BLaER1 treated with 17β-estradiol and CSF1 and Interleukin-3, amounts not matched to agents 10 nM and 100 nM (cell line): ENCODE data around the gene SYNGR3.

Source experiments
- H3K27ac ChIP-seq, 11 experiments: shearing (Covaris generic); formaldehyde crosslinking; 2 replicates each; pipeline ENCODE4 v1.8.1; 2022
- H3K27me3 ChIP-seq, 11 experiments: shearing (Covaris generic); formaldehyde crosslinking; 2 replicates each; pipeline ENCODE4 v1.8.1; 2022
- H3K36me3 ChIP-seq, 11 experiments: shearing (Covaris generic); formaldehyde crosslinking; 2 replicates each; pipeline ENCODE4 v1.8.1; 2022
- H3K4me1 ChIP-seq, 10 experiments: shearing (Covaris generic); formaldehyde crosslinking; 2 replicates each; pipeline ENCODE4 v1.8.1; 2022
- H3K4me2 ChIP-seq, 11 experiments: shearing (Covaris generic); formaldehyde crosslinking; 2 replicates each; pipeline ENCODE4 v1.8.1; 2022
- H3K4me3 ChIP-seq, 10 experiments: shearing (Covaris generic); formaldehyde crosslinking; 2 replicates each; pipeline ENCODE4 v1.8.1; 2022
- H3K9ac ChIP-seq, 11 experiments: shearing (Covaris generic); formaldehyde crosslinking; 2 replicates each; pipeline ENCODE4 v1.8.1; 2022
- H3K9me3 ChIP-seq, 11 experiments: shearing (Covaris generic); formaldehyde crosslinking; replicated peaks in 1 of 11; 2 replicates each; pipeline ENCODE4 v1.8.1; 2022
- H4K20me1 ChIP-seq, 11 experiments: shearing (Covaris generic); formaldehyde crosslinking; 2 replicates each; pipeline ENCODE4 v1.8.1; 2022
- Cebpa-rat ChIP-seq, 11 experiments: shearing (Covaris generic); IDR thresholded peaks; 2 replicates each; pipeline ENCODE4 v1.8.1; 2022

SYNGR3 gene, protein sequence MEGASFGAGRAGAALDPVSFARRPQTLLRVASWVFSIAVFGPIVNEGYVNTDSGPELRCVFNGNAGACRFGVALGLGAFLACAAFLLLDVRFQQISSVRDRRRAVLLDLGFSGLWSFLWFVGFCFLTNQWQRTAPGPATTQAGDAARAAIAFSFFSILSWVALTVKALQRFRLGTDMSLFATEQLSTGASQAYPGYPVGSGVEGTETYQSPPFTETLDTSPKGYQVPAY

DNA sequence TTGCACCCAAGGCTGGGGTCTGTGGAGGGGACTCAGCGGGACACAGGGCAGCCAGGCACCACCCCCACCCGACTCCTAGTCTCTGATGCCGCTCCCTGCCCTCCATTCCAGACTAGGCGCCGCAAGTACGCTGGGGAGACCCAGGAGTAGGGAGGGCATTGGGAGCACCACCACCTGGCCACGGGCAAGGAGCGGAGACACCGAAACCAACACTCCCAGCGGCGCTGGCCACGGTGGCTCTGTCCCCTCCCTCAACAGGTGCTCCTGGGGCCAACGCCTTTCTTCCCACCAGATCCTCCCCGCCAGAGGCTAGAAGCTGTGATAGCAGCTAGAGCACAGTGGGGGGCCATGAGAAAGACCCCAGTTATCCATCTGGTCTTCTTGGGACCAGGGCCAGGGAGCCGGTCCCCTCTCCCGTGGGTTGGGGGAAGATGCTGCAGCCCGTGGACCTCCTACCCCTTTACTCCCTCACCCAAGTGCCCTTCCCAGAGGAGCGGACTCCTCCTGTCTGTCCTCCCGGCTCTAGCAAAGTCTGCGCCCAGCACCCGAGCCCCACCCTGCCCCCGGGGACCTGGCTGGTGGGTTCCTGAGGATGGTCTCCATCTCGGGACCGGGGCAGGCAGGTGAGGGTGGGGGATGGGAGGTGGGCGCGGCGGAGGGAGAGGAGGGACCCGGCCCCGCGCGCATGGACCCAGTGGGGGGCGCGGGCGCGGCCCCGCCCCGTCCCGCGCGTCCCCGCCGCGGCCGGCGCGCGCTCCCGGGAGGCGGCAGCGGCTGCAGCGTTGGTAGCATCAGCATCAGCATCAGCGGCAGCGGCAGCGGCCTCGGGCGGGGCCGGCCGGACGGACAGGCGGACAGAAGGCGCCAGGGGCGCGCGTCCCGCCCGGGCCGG lies at the start of gene SYNGR3:
SYNGR3 (plus strand) TSS at position 762 of the 892 bp plus-strand sequence. CDS start 133 bp downstream, outside the sequence.
- Histone ChIP-seq H3K36me3 (peaks cover 16 to 23% (median 21%) of the 10 kb centered on the region in 11 experiments), H3K4me2 (peak within 1 kb of the TSS; percentile 61 to 83 (median 75)), H4K20me1 (peaks cover 0 to 55% (median 18%) of the 10 kb centered on the region in 11 experiments; a peak in 15 of 22 replicates), H3K9ac (no peak within 1 kb of the TSS; a peak in 2 of 22 replicates), H3K4me1 (peaks cover 35 to 62% (median 51%) of the 10 kb centered on the region in 10 experiments), H3K27ac (no peak within 1 kb of the TSS), H3K27me3 (peaks cover 40 to 60% (median 54%) of the 10 kb centered on the region in 11 experiments), H3K4me3 (peak within 1 kb of the TSS; percentile 18 to 45 (median 26); a peak in 12 of 20 replicates), H3K9me3 (peaks cover 0 to 10% (median 0%) of the 10 kb centered on the region in 11 experiments; a peak in 8 of 22 replicates)
- TF ChIP-seq Cebpa-rat (IDR thresholded peaks at IDR 0.05): no peak

- peak overlapping the region in 3 of 11 experiments; percentile 51 to 78 (median 70); a peak in 6 of 22 replicates for H3K27ac ChIP-seq
- TF ChIP-seq Cebpa-rat (IDR thresholded peaks at IDR 0.05): no peak
Measured at GRCh38 chr16:1940273-1941161, 49.3 kb upstream of the SYNGR3 start.

GRCh38 chr16:1941162-1942046 lies 48.4 kb upstream of the SYNGR3 start:
- no peak for TF ChIP-seq Cebpa-rat (IDR thresholded peaks at IDR 0.05)
- peaks cover 17 to 45% (median 31%) of the 10 kb centered on the region in 11 experiments for H3K36me3 ChIP-seq
- H3K4me2 ChIP-seq: peak overlapping the region; percentile 96 to 100 (median 100)
- peaks cover 0 to 6% (median 0%) of the 10 kb centered on the region in 11 experiments; a peak in 3 of 22 replicates for H3K27me3 ChIP-seq
- peaks cover 0 to 46% (median 27%) of the 10 kb centered on the region in 11 experiments; a peak in 16 of 22 replicates for H4K20me1 ChIP-seq
- H3K4me3 ChIP-seq: peak overlapping the region in 9 of 10 experiments; percentile 75 to 95 (median 87); a peak in 17 of 20 replicates
- H3K9me3 ChIP-seq: no peaks in the 10 kb centered on the region
- H3K9ac ChIP-seq: peak overlapping the region; percentile 75 to 88 (median 83)
- H3K4me1 ChIP-seq: peaks cover 38 to 66% (median 50%) of the 10 kb centered on the region in 10 experiments
- peak overlapping the region in 9 of 11 experiments; percentile 13 to 80 (median 70); a peak in 16 of 22 replicates for H3K27ac ChIP-seq

More at GRCh38 chr16:1940273-1941161, 49.3 kb upstream of the SYNGR3 start:
- peak overlapping the region; percentile 3 to 88 (median 32); a peak in 15 of 22 replicates for H3K9ac ChIP-seq
- H4K20me1 ChIP-seq: peaks cover 0 to 46% (median 27%) of the 10 kb centered on the region in 11 experiments; a peak in 16 of 22 replicates
- H3K27me3 ChIP-seq: peaks cover 0 to 6% (median 0%) of the 10 kb centered on the region in 11 experiments; a peak in 3 of 22 replicates
- peak overlapping the region; percentile 96 to 100 (median 100) for H3K4me2 ChIP-seq
- H3K9me3 ChIP-seq: no peaks in the 10 kb centered on the region
- H3K4me1 ChIP-seq: peaks cover 38 to 66% (median 50%) of the 10 kb centered on the region in 10 experiments
- H3K36me3 ChIP-seq: peaks cover 17 to 45% (median 31%) of the 10 kb centered on the region in 11 experiments
- 0 out of 20 replicates have a peak overlapping the region, but pooled peaks of 1 of the 10 experiments have one; percentile 1 for H3K4me3 ChIP-seq

DNA sequence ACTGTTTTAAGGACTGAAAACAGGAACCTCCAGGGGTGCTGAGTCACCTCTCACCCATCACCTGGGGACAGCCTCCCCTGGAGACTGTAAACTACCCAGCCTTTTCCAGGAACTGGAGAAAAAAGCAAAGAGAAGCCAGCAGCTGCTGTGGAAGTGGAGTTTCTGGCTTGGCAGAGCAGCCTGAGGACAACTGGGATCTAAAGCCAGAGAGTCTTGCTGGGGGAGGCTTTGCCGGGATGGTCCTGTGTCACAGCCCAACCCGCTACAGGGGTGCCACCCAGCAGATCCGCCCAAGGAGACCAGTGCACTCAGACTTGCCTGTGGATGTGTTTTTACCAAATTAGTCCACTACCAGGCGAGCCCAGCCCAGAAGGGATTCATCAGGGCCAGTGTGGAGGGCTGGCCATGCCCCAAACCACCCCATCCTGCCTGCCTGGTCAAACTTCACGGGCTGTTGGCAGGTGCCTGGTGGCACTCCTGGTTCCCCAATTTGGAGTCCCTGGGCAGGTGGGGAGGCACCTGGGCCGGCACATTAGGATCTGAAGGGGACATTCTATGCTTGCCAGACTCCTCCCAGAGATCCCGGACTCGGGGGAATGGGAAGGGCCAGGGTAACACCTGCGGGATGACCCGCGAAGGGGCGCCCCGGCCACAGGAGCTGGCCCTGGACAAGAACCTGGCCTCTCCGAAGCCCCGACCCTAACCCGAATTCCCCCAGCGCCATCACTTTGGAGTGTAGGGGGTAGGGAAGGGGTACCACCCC lies 47.5 kb upstream of the SYNGR3 start:
- Histone ChIP-seq H3K27ac (peak overlapping the region; percentile 52 to 80 (median 71); a peak in 21 of 22 replicates), H3K4me1 (peaks cover 38 to 66% (median 50%) of the 10 kb centered on the region in 10 experiments), H3K4me2 (peak overlapping the region; percentile 96 to 100 (median 100)), H3K27me3 (peaks cover 0 to 6% (median 0%) of the 10 kb centered on the region in 11 experiments; a peak in 3 of 22 replicates), H3K9me3 (no peaks in the 10 kb centered on the region), H3K9ac (peak overlapping the region; percentile 75 to 88 (median 83)), H3K4me3 (peak overlapping the region; percentile 75 to 95 (median 86)), H3K36me3 (peaks cover 17 to 36% (median 25%) of the 10 kb centered on the region in 11 experiments), H4K20me1 (peaks cover 0 to 46% (median 27%) of the 10 kb centered on the region in 11 experiments; a peak in 16 of 22 replicates)
- TF ChIP-seq Cebpa-rat (IDR thresholded peaks at IDR 0.05): no peak

- H3K4me1 ChIP-seq: peaks cover 38 to 65% (median 50%) of the 10 kb centered on the region in 10 experiments
- H4K20me1 ChIP-seq: peaks cover 0 to 45% (median 27%) of the 10 kb centered on the region in 11 experiments; a peak in 16 of 22 replicates
- peaks cover 0 to 6% (median 0%) of the 10 kb centered on the region in 11 experiments; a peak in 3 of 22 replicates for H3K27me3 ChIP-seq
- no peak for TF ChIP-seq Cebpa-rat (IDR thresholded peaks at IDR 0.05)
- peak within 1 kb of the TSS; percentile 75 to 95 (median 86) for H3K4me3 ChIP-seq
- H3K4me2 ChIP-seq: peak within 1 kb of the TSS; percentile 96 to 100 (median 100)
- no peaks in the 10 kb centered on the region for H3K9me3 ChIP-seq
- H3K27ac ChIP-seq: peak within 1 kb of the TSS; percentile 52 to 80 (median 71); a peak in 21 of 22 replicates
- peak within 1 kb of the TSS; percentile 75 to 88 (median 83) for H3K9ac ChIP-seq
- peaks cover 14 to 28% (median 17%) of the 10 kb centered on the region in 11 experiments for H3K36me3 ChIP-seq
Measured at GRCh38 chr16:1942810-1943726, 46.7 kb upstream of the SYNGR3 start, which contains the start of gene MSRB1. TSS of gene MSRB1 (minus strand) at chr16:1943199. CDS start at chr16:1943156, 43 bp downstream.
